ENCODE results near the gene BBS9.

DNA sequence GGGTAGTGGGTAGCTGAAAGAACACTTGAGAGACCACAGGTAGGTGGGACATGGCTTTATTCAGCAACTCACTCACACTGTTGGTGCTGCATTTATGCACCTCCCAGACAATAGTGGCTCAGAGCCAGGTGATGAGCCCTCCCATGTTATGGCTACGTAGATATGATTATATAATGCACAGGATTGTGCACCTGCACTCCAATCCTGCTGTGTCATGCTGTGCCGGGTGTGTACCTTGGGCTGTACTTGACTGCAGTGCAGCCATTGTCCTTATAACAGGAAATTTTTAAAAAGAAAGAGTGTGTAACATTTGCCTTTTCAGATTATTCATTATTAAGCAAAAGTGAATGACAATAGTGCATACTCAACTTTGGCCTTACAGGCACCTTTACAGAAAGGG lies 409.8 kb downstream of the BBS9 start:
- TF ChIP-seq, protein P1, sequence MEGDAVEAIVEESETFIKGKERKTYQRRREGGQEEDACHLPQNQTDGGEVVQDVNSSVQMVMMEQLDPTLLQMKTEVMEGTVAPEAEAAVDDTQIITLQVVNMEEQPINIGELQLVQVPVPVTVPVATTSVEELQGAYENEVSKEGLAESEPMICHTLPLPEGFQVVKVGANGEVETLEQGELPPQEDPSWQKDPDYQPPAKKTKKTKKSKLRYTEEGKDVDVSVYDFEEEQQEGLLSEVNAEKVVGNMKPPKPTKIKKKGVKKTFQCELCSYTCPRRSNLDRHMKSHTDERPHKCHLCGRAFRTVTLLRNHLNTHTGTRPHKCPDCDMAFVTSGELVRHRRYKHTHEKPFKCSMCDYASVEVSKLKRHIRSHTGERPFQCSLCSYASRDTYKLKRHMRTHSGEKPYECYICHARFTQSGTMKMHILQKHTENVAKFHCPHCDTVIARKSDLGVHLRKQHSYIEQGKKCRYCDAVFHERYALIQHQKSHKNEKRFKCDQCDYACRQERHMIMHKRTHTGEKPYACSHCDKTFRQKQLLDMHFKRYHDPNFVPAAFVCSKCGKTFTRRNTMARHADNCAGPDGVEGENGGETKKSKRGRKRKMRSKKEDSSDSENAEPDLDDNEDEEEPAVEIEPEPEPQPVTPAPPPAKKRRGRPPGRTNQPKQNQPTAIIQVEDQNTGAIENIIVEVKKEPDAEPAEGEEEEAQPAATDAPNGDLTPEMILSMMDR (conservative IDR thresholded peaks at IDR 0.05; ENCODE audit: low read depth, low read length): no peak
- no peak for TF ChIP-seq EZH2phosphoT487 (IDR thresholded peaks at IDR 0.05; ENCODE audit: borderline replicate concordance, low read length)
